Measurements from ENCODE around the gene LSR.
"Not testable (repeated sequence)": the region's sequence is repeated elsewhere in the genome, so short reads cannot be mapped to it uniquely, and the experiment has no call there.

LSR gene

GRCh38 chr19:35213663-35214632 lies 34.9 kb upstream of the LSR start:
- H3K36me3 Mint-ChIP-seq (ENCODE audit: low read depth) = peaks cover 7% of the 10 kb centered on the region
- no peaks in the 10 kb centered on the region for H3K27me3 Mint-ChIP-seq (ENCODE audit: low read depth)
- H3K27ac Mint-ChIP-seq = peak overlapping the region; percentile 98
- H3K9me3 Mint-ChIP-seq = no peaks in the 10 kb centered on the region
- peaks cover 54% of the 10 kb centered on the region for H3K4me1 Mint-ChIP-seq (ENCODE audit: low read depth)
- H3K4me3 Mint-ChIP-seq = no peak overlapping the region

- Mint-ChIP-seq H3K27ac (peak overlapping the region; percentile 46), H3K4me3 (no peak overlapping the region), H3K27me3 (ENCODE audit: low read depth) (no peaks in the 10 kb centered on the region), H3K36me3 (ENCODE audit: low read depth) (peaks cover 8% of the 10 kb centered on the region), H3K4me1 (ENCODE audit: low read depth) (peaks cover 49% of the 10 kb centered on the region), H3K9me3 (peaks cover 5% of the 10 kb centered on the region)
These were observed 33.9 kb upstream of the LSR start for GRCh38 chr19:35214766-35215422.

- no peak overlapping the region for H3K27ac Mint-ChIP-seq
- H3K9me3 Mint-ChIP-seq = peaks cover 5% of the 10 kb centered on the region
- no peak overlapping the region for H3K4me3 Mint-ChIP-seq
- peaks cover 43% of the 10 kb centered on the region for H3K4me1 Mint-ChIP-seq (ENCODE audit: low read depth)
- no peaks in the 10 kb centered on the region for H3K27me3 Mint-ChIP-seq (ENCODE audit: low read depth)
- H3K36me3 Mint-ChIP-seq (ENCODE audit: low read depth) = peaks cover 8% of the 10 kb centered on the region
These were observed 32.6 kb upstream of the LSR start for GRCh38 chr19:35216016-35216832.

GRCh38 chr19:35216833-35217648 lies 31.8 kb upstream of the LSR start:
- H3K27me3 Mint-ChIP-seq (ENCODE audit: low read depth) = no peaks in the 10 kb centered on the region
- H3K36me3 Mint-ChIP-seq (ENCODE audit: low read depth) = peaks cover 6% of the 10 kb centered on the region
- H3K4me1 Mint-ChIP-seq (ENCODE audit: low read depth) = peaks cover 36% of the 10 kb centered on the region
- peak overlapping the region; percentile 41 for H3K27ac Mint-ChIP-seq
- H3K9me3 Mint-ChIP-seq = peaks cover 5% of the 10 kb centered on the region
- H3K4me3 Mint-ChIP-seq = no peak overlapping the region

GRCh38 chr19:35217649-35217990 lies 31.2 kb upstream of the LSR start:
- no peak overlapping the region for H3K4me3 Mint-ChIP-seq
- H3K27ac Mint-ChIP-seq = no peak overlapping the region
- peaks cover 30% of the 10 kb centered on the region for H3K4me1 Mint-ChIP-seq (ENCODE audit: low read depth)
- no peaks in the 10 kb centered on the region for H3K27me3 Mint-ChIP-seq (ENCODE audit: low read depth)
- peaks cover 5% of the 10 kb centered on the region for H3K9me3 Mint-ChIP-seq
- H3K36me3 Mint-ChIP-seq (ENCODE audit: low read depth) = peaks cover 6% of the 10 kb centered on the region

GRCh38 chr19:35219008-35219407 lies 29.8 kb upstream of the LSR start:
- Mint-ChIP-seq H3K27ac (no peak overlapping the region), H3K4me1 (ENCODE audit: low read depth) (peaks cover 23% of the 10 kb centered on the region)

GRCh38 chr19:35220315-35220921 lies 28.4 kb upstream of the LSR start:
- Mint-ChIP-seq H3K4me3 (no peak overlapping the region), H3K4me1 (ENCODE audit: low read depth) (peaks cover 15% of the 10 kb centered on the region), H3K27me3 (ENCODE audit: low read depth) (no peaks in the 10 kb centered on the region), H3K27ac (no peak overlapping the region), H3K36me3 (ENCODE audit: low read depth) (peaks cover 6% of the 10 kb centered on the region), H3K9me3 (peaks cover 5% of the 10 kb centered on the region)

More at GRCh38 chr19:35219008-35219407, 29.8 kb upstream of the LSR start:
- Mint-ChIP-seq H3K27me3 (ENCODE audit: low read depth) (no peaks in the 10 kb centered on the region), H3K4me3 (no peak overlapping the region), H3K36me3 (ENCODE audit: low read depth) (peaks cover 6% of the 10 kb centered on the region), H3K9me3 (peaks cover 5% of the 10 kb centered on the region)

- H3K4me3 Mint-ChIP-seq; H3K27ac Mint-ChIP-seq; H3K27me3 Mint-ChIP-seq (ENCODE audit: low read depth); H3K36me3 Mint-ChIP-seq (ENCODE audit: low read depth); H3K9me3 Mint-ChIP-seq: not testable (repeated sequence)
- peaks cover 16% of the 10 kb centered on the region for H3K4me1 Mint-ChIP-seq (ENCODE audit: low read depth)
These were observed 27.7 kb upstream of the LSR start for GRCh38 chr19:35220973-35221590.

- peaks cover 10% of the 10 kb centered on the region for H3K4me1 Mint-ChIP-seq (ENCODE audit: low read depth)
- peaks cover 5% of the 10 kb centered on the region for H3K9me3 Mint-ChIP-seq
- H3K27ac Mint-ChIP-seq = no peak overlapping the region
These were observed 26.3 kb upstream of the LSR start for GRCh38 chr19:35222373-35223015.

GRCh38 chr19:35223084-35223790 lies 25.6 kb upstream of the LSR start:
- Mint-ChIP-seq H3K4me1 (ENCODE audit: low read depth) (peaks cover 10% of the 10 kb centered on the region), H3K27ac (no peak overlapping the region), H3K4me3 (no peak overlapping the region), H3K9me3 (peaks cover 5% of the 10 kb centered on the region), H3K36me3 (ENCODE audit: low read depth) (peaks cover 4% of the 10 kb centered on the region), H3K27me3 (ENCODE audit: low read depth) (no peaks in the 10 kb centered on the region)

More at GRCh38 chr19:35222373-35223015, 26.3 kb upstream of the LSR start:
- H3K4me3 Mint-ChIP-seq = no peak overlapping the region
- H3K27me3 Mint-ChIP-seq (ENCODE audit: low read depth) = no peaks in the 10 kb centered on the region
- peaks cover 4% of the 10 kb centered on the region for H3K36me3 Mint-ChIP-seq (ENCODE audit: low read depth)

GRCh38 chr19:35223862-35224505 lies 24.8 kb upstream of the LSR start:
- peaks cover 4% of the 10 kb centered on the region for H3K36me3 Mint-ChIP-seq (ENCODE audit: low read depth)
- H3K9me3 Mint-ChIP-seq = peaks cover 5% of the 10 kb centered on the region
- H3K4me3 Mint-ChIP-seq = no peak overlapping the region
- peaks cover 10% of the 10 kb centered on the region for H3K4me1 Mint-ChIP-seq (ENCODE audit: low read depth)
- no peak overlapping the region for H3K27ac Mint-ChIP-seq
- H3K27me3 Mint-ChIP-seq (ENCODE audit: low read depth) = no peaks in the 10 kb centered on the region

All from T-helper 1 cell treated with Interleukin-12 subunit alpha and Interleukin-12 subunit beta and Interleukin-4 antibody, amounts not matched to agents 30 μg/mL and 1 μg/mL, for 36 hours (primary cell).